Stimulated activated CD8-positive, alpha-beta memory T cell treated with anti-CD3 and anti-CD28 coated beads, Interleukin-2, amount 100 ng/mL, for 48 hours (primary cell): ENCODE measurements around the gene MUL1.
"Not testable (repeated sequence)": the region's sequence is repeated elsewhere in the genome, so short reads cannot be mapped to it uniquely, and the experiment has no call there.

ENCODE experiments used
- DNase-seq, 2 donors: peaks; one replicate each; pipeline ENCODE4 v3.0.0-alpha.2; 2020; ENCODE audit warnings: low read depth in 2 of 2

Gene MUL1, protein sequence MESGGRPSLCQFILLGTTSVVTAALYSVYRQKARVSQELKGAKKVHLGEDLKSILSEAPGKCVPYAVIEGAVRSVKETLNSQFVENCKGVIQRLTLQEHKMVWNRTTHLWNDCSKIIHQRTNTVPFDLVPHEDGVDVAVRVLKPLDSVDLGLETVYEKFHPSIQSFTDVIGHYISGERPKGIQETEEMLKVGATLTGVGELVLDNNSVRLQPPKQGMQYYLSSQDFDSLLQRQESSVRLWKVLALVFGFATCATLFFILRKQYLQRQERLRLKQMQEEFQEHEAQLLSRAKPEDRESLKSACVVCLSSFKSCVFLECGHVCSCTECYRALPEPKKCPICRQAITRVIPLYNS

DNA sequence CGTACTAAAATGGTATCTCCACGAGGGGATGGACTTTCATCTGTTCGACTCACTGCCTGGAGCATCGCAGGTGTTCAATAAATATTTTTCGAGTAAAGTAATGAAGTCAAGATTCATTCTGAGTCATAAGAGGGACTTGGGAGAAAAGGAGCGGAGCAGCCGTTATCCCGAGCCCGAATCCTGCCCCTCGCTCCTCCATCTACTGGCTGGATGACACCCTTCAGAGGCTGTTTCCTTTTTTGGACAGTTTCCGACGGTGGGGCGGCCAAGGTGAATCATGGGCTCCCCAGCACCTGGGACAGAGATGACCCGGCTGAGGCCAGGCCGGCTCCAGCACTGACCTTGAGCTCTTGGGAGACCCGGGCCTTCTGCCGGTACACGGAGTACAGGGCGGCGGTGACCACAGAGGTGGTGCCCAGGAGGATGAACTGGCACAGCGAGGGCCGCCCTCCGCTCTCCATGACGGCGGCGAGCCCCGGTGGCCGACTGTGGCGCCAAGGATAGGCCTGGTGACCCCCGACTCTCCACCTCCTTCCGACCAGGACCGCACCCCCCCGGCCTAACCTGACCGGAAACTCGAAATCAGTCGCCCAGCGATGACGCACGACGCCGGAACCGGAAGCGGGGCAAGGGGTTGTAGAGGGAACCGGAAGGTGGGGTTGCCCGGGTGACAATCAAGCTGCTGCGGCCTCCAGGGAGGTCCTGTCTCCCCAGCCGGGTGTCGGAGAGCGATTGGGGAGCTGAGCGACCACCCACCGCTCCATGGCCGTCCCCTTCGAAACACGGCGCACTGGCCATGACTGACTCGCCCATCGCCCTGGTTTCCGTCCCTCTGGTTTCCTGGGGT is at the start of gene MUL1:
TSS of gene MUL1 (minus strand) at position 588 of the 847 bp plus-strand sequence. CDS start at position 461, 127 bp downstream.
- DNase-seq = peak; percentile 89 to 96

DNA sequence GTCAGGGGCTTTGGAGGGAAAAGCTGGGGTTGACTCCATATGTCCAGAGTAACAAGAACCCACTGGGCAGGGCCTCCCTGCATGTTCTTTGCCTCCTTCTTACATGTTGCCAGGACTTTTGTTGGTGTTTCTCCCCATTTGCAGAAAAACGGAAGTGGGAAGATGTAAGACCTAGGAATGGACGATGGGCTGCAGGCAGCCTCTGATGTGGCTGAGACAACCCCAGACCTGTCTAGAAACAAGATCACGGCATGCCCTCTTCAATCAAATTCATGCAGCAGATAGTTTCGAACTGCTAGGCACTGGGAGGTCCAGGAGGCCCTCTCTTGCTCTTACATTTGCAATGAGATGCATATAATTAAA is 47.8 kb upstream of the MUL1 start:
- DNase-seq = no peak

DNA sequence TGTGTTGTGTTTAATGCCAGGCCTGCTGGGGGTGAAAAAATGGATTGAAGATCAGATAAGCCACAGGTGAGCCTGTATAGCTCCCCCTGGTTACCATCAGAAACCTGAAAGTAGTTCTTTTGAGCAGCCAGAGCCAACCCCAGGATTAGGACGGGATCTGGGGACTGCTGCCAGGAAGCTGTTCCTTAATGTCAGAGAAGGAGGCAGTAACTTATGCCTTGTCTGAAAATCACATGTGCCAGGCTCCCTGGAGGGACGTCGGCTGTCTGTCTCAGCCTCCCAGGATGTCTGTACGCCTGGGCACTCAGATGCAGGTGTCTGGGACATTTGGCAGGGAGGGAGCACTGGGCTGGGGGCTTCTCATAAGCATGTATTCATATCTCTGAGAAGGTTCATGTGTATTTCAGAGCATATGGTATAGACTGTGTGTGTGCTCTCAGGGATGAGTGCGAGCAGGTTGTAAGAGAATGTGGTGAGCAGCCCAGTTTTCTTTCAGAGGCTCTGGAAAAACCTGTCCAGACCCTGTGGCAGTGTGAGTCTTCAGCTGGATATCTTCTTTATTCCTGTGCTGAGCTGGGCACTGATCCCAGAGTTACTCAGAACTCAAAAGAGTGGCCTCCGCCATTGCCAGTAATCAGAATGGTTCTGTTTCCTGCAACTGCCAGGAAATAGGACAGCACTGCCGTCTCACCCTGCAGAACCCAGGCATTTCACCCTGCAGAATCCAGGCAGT is 47.2 kb upstream of the MUL1 start:
- DNase-seq = no peak

DNA sequence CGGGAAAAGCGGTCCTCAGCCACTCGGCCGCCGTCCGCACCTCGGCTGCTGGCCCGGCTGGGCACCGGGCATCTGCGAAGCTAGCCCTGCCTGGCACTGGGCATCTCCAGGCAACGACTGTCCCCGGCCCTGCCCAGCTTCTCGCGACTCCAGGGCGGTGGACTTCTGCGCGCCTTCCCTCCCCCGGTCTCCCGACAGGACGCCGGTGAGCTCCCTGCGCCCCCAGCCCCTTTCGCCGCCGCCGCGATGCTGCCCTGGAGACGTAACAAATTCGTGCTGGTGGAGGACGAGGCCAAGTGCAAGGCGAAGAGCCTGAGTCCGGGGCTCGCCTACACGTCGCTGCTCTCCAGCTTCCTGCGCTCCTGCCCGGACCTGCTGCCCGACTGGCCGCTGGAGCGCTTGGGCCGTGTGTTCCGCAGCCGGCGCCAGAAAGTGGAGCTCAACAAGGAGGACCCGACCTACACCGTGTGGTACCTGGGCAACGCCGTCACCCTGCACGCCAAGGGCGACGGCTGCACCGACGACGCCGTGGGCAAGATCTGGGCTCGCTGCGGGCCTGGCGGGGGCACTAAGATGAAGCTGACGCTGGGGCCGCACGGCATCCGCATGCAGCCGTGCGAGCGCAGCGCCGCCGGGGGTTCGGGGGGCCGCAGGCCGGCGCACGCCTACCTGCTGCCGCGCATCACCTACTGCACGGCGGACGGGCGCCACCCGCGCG is 44.9 kb upstream of the MUL1 start:
- DNase-seq = no peak

DNA sequence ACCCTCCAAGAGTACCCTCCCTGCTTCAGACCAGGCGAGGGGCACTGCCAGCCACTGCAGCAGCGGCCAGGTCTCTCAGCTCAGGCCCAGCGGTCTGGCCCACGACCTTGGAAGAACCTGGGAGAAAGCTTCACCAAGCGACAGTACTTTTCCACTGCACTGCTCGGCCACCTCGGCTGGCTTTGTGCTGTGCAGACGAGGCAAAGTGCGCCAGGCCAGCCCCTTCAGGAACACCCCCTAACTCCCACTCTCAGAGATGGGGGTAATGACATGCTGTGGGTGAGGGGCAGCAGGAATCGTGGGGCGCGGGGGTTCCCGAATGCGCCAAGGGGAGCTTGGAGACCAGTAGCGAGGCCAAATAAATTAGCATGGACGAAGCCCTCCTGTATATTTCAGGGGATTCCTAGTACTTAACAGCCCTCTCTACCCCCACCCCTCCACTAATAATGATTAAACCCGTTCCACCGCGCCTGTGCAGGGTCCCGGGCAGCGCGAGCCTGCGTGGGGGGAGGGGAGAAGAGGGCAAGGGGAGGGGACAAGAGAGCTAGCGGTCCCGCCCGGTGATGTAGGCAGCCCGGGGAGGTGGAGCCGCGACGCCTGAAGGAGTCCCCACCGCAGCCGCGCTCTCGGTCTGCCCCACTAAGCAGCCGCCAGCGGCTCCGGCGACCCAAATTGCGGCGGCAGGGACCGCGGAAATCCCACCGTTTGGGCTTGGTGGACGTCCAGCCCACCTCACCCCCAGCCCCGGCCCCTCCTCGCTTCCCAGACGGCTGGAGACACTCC is 44.2 kb upstream of the MUL1 start, which contains the start of gene FAM43B:
TSS of gene FAM43B (plus strand) at position 629 of the 783 bp plus-strand sequence. CDS start 401 bp downstream, outside the sequence.
- peak in 1 of 2 donors; percentile 8 for DNase-seq

DNA sequence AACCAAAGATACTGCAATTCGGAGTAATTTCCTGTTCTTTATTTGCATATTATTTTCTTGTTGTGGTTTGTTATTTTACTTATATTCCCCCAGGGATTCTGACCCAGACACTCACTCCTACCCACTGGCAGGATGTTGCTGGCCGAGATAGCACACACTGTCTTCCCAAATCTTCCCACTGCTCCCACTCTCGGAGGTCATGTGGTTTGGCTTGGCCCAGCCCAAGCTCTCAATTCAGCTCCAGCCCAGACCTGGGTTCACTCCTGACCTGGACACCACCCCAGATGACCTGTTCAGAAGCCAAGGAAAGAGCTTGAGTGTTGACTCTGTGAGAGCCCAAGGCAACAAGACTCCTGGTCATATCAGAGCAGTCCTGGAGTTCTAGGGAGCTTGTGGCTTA is 43.2 kb upstream of the MUL1 start:
- no peak for DNase-seq

DNA sequence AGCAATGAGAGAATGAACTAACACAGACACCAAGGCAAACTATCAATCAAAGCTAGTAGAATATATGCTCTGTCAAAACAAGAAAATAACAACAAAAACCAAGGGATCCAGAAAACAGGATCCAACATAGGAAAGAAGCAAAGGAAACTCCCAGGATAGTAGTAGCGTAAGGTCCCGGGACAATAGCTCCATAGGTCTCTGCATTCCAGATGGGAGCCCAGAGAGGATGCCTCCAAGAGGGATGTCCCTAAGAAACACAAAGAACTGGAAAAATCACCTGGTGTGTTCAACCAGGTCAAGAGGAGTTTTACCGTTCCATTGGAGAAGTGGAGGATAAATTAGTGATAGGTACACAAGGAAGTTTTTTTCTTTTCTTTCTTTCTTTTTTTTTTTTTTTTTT is 38.7 kb upstream of the MUL1 start:
- DNase-seq = no peak

DNA sequence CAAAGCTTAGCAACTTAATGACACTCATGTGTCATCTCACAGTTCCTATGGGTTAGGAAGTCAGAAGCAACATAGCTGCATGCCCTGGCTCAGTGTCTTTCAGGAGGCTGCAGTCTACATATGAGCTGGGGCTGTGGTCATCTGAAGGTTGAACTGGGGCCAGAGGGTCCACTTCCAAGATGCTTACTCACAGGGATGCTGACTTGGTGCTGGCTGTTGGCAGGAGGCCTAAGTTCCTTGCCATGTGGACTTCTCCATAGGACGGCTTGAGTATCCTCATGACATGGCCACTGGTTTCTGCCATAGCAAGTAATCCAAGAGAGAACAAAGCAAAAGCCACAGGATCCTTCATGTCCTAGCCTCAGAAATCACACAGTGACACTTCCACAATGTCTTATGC is 32.3 kb upstream of the MUL1 start:
- no peak for DNase-seq

DNA sequence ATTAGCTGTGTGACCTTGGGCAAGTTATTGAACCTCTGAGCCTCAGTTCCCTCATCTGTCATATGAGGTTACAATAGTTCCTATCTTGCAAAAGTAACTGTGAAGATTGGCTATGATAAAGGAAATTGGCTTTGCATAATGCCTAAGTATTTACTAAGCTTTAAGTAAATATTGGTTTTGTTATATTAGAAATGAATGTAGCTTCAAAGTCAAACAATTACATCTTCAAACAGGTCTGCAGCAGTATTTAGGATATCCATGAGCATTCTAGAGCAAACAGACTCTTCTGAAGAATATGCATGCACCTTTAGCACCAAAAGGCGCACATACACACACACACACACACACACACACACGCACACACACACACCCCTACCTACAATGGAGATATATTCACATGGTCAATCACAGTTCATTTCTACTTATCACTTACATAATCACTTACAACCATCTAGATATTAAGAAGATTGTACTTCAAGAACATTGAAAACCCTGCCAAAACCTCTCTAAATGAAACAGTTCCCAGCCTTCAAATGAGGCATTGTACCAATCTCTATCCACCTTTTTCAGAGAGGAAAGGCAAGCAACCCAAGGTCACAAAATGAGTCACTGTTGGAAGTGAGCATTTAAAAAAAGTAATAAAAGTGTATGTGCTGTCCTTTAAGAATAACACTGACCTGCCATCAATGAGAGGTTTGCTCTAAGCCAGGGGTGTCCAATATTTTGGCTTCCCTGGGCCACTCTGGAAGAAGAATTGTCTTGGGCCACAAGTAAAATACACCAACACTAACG is 31.0 kb upstream of the MUL1 start:
- no peak for DNase-seq

DNA sequence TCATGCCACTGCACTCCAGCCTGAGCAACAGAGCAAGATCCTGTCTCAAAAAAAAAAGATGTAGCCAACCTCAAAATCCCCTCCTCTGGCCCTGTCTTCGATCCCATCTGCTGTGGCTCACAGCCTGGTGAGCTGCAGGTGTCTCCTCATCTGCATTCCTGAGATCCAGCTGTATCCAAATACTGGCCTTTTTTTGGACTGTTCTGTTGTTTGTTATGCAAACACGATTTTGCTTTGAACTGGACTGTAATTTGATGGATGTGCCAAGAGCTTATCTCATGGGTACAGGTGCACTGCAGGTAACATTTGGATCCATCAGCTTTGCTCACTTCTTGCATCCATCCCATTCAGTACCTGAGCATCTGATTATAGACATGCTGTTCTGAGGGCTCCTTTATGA is 30.3 kb upstream of the MUL1 start:
- DNase-seq = no peak

DNA sequence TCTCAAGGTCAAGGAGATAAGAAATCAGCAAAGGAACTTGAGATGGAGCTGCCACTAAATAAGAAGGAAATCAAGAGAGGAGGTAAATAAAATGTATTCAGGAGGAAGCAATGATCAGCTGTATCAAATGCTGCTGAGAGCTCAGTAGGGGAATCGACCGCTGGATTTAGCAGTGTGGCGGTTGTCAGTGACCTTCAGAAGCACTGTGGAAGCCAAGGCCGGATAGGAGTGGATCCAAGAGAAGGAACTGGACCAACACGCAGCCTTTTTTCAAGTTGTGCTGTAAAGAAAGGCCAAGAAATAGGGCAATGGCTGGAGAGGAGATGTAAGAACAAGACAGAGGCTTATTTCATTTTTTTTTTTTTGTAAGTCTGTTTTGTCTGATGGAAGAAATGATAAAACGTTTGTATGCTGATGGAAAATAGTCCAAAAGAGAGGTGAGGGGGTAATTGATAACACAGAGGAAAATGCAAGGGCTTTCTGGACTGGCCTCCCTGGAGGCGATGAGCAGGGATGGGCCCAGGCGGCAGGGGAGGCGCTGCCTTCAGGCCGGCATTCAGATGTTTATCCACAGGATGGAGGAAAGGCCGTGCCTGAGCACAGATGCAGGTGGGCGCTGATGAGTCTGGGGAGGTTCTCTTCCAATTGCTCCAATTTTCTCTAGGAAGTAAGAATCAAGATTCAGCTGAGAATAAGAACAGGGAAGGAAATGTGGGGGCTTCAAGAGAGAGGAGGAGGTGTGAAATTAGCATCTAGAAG is 26.9 kb upstream of the MUL1 start:
- DNase-seq = no peak

DNA sequence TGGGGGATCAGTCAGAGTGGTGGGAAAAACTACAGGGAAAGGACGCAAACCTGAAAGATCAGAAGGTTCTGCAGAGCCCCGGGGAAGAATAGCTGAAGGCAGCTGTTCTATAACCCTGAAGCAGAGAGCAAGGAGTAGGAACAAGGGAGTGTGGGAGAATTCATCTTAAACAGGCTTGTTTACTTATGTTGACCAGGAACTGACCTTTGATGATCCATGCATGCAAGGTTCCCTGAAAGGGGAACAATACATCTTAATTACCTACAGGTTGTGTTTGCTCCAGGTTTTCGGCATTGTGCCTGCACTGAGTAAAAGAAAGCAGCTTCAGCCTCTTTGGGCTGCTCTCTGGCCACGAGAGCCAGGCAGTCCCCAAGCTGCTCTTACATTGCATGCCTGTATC is 25.7 kb upstream of the MUL1 start:
- DNase-seq = no peak

DNA sequence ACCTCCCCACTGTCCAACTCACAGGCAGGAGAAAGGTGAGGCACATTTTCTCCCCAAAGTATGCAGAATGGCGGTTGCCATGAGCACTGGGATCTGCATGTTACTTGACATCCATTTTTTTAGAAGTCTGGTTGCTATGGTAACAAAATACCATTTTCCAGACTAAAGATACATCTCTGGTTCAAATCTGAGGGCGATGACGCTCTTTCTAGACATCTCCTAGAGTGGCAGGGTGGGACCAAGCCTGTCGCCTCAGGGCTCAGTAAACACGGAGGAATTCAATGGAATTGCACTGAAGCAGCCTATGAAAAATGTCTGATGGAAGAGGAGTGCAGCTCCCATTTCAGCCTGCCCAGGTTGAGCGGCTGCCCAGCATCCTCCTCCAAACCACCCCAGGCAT is 22.9 kb upstream of the MUL1 start:
- DNase-seq = no peak

DNA sequence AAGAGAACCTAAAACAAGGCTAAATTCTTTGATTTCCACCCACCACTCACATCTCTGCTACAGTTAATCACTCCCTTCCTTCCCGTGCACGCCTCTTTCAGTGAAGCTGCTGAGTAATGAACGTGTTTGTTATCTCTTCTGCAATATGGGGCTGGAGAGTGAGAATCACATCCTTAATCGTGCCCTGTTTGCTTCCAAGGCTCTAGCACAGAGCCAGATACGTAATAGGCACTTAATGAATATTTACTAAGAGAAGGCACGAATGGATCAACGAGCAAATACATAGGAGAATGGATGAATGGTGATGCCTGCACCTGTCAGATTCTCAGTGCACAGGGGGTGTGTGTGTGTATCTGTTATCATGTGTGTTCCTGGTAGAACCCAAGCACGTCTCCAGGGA is 22.4 kb upstream of the MUL1 start:
- no peak for DNase-seq

DNA sequence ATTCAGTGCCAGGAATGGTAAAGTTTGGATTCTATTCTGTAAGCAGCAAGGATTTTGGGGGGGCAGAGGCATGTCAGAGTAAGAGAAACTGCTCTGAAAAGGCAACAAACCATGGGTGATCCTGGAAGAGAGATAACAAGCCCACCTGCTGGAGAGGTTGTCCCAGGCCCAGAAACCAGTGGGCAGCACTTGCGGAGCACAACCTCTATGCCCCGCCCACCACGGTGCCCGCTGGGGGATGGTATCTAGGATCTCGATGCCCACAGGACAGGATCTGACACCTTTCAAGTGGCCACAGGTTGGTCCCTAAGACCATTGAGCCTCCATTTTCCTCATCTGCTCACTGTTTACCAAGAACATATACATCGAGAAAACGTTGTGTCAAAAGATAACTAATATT is 20.3 kb upstream of the MUL1 start:
- no peak for DNase-seq

DNA sequence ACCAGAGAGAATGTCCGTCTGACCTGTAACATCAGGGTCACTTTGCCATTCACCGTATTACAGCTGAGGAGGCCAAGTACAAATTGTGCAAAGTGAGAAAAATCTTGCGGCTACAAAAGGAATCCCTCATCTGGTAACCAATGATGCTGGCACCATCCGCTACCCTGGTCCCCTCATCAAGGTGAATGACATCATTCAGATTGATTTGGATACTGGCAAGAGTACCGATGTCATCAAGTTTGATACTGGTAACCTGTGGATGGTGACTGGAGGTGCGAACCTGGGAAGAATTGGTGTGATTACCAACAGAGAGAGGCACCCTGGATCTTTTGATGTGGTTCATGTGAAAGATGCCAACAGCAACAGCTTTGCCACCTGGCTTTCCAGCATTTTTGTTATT is 18.3 kb upstream of the MUL1 start:
- DNase-seq = no peak

DNA sequence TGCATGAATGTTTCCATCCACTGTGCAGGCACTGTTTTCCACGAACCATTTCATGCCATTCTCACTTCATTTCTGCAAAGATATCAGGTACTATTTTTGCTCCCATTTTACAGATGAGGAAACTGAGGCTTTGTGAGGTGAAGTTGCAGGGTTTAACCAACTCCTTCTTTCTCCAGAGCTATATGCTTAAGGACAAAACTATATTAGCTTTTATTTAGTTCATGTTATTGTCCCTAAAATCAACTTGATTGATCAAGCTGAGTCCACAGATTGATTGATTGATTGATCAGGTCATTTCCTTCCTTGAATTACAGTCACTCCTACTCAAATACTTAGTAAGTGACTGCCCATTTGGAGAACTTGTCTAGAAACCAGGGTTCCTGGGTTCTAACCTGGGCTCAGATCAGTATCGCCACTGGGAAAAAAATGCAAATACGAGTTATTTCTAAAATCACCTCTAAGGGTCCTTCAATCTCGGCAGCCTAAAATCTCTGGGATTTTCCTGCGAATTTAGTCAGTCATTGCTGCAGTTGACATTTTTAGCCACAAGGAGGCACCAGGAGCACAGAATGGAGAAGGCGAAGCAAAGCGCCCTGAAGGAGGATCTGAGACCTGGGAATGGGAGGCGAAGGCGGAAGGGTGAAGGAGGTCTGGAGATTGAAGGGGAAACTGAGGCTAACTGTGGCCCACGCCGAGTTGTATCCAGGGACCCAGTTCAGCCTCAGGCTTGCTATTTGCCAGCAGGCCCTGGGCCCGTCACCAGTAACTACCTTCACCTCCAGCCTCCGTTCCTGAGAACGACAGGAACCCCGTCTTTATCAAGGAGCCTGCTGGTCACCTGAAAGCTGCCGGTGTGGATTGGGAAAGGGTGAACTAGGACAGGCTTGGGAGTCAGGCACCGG is 14.3 kb upstream of the MUL1 start:
- peak; percentile 31 to 60 for DNase-seq

DNA sequence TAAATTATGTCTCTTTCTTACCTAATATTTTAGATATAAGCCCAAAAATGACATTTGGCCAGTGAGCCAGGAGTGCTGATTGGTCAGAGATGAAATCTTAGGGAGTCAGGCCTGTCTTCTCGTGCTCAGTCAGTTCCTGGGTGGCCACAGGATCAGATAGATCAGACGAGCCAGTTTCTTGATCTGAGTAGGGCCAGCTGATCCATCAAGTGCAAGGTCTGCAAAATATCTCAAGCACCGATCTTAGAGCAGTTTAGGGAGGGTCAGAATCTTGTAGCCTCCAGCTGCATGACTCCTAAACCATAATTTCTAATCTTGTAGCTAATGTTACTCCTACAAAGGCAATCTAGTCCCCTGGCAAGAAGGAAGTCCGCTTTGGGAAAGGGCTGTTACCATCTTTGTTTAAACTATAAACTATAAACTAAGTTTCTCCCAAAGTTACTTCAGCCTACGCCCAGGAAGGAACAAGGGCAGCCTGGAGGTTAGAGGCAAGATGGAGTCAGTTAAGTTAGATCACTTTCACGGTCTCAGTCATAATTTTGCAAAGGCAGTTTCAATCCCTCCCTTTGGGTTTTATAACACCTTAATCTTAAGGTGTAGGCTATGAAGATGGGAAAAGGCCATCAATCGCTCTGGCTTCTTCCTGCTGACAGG is 11.8 kb upstream of the MUL1 start:
- DNase-seq = not testable (repeated sequence)
